Nephron (organoid): ENCODE results near the gene TRAF3.

ENCODE experiments used
- H3K27ac Mint-ChIP-seq, 3 experiments: 2 replicates each; pipeline ENCODE4 v1.8.0; 2020; ENCODE audit warnings: mixed read lengths in 3 of 3, mild to moderate bottlenecking in 2 of 3, moderate library complexity in 1 of 3
- H3K27me3 Mint-ChIP-seq: 2 replicates; pipeline ENCODE4 v1.8.0; 2021; ENCODE audit warnings: low read depth, mild to moderate bottlenecking, moderate library complexity, mixed read lengths
- H3K36me3 Mint-ChIP-seq: 2 replicates; pipeline ENCODE4 v1.8.0; 2020; ENCODE audit warnings: low read depth, mixed read lengths
- H3K4me1 Mint-ChIP-seq: 2 replicates; pipeline ENCODE4 v1.8.0; 2020; ENCODE audit warnings: mixed read lengths
- H3K4me3 Mint-ChIP-seq, 3 experiments: 2 replicates each; pipeline ENCODE4 v1.8.0; 2020; ENCODE audit warnings: mild to moderate bottlenecking in 3 of 3, mixed read lengths in 3 of 3, moderate library complexity in 2 of 3
- H3K9me3 Mint-ChIP-seq: 2 replicates; pipeline ENCODE4 v1.8.0; 2020; ENCODE audit warnings: mixed read lengths
- CTCF ChIP-seq, 3 experiments: fragments of 200-600 bp; sonication (generic); IDR thresholded peaks; one replicate each; pipeline ENCODE4 v1.5.0; 2021; ENCODE audit warnings: antibody characterized with exemption in 3 of 3; ENCODE audit not compliant: unreplicated experiment in 3 of 3

The TRAF3 gene

GRCh38 chr14:102901633-102902032, 124.4 kb downstream of the TRAF3 start:
- peaks cover 49% of the 10 kb centered on the region for H3K36me3 Mint-ChIP-seq

GRCh38 chr14:102902086-102902485, 124.8 kb downstream of the TRAF3 start:
- Mint-ChIP-seq H3K4me1 (no peaks in the 10 kb centered on the region), H3K9me3 (no peaks in the 10 kb centered on the region), H3K36me3 (peaks cover 52% of the 10 kb centered on the region), H3K27me3 (no peaks in the 10 kb centered on the region), H3K27ac (no peak overlapping the region), H3K4me3 (no peak overlapping the region)
- no peak for TF ChIP-seq CTCF (IDR thresholded peaks at IDR 0.05; ENCODE audit: unreplicated experiment in 3 of 3)

More at GRCh38 chr14:102901633-102902032, 124.4 kb downstream of the TRAF3 start:
- H3K9me3 Mint-ChIP-seq = no peaks in the 10 kb centered on the region
- H3K27me3 Mint-ChIP-seq = no peaks in the 10 kb centered on the region
- no peak overlapping the region for H3K4me3 Mint-ChIP-seq
- no peak for TF ChIP-seq CTCF (IDR thresholded peaks at IDR 0.05; ENCODE audit: unreplicated experiment in 3 of 3)
- no peak overlapping the region for H3K27ac Mint-ChIP-seq
- no peaks in the 10 kb centered on the region for H3K4me1 Mint-ChIP-seq

GRCh38 chr14:102902523-102903247, 125.4 kb downstream of the TRAF3 start:
- no peaks in the 10 kb centered on the region for H3K4me1 Mint-ChIP-seq
- no peak overlapping the region for H3K27ac Mint-ChIP-seq
- no peaks in the 10 kb centered on the region for H3K27me3 Mint-ChIP-seq
- H3K4me3 Mint-ChIP-seq = no peak overlapping the region
- TF ChIP-seq CTCF (IDR thresholded peaks at IDR 0.05; ENCODE audit: unreplicated experiment in 3 of 3) = no peak
- H3K9me3 Mint-ChIP-seq = no peaks in the 10 kb centered on the region
- H3K36me3 Mint-ChIP-seq = peaks cover 54% of the 10 kb centered on the region

- Mint-ChIP-seq H3K4me1 (no peaks in the 10 kb centered on the region), H3K27me3 (no peaks in the 10 kb centered on the region), H3K4me3 (no peak overlapping the region), H3K36me3 (peaks cover 56% of the 10 kb centered on the region), H3K27ac (no peak overlapping the region), H3K9me3 (no peaks in the 10 kb centered on the region)
- TF ChIP-seq CTCF (IDR thresholded peaks at IDR 0.05; ENCODE audit: unreplicated experiment in 3 of 3) = no peak
These were observed 126.1 kb downstream of the TRAF3 start for GRCh38 chr14:102903248-102903888.

GRCh38 chr14:102903889-102904512, 126.8 kb downstream of the TRAF3 start:
- no peaks in the 10 kb centered on the region for H3K9me3 Mint-ChIP-seq
- H3K4me1 Mint-ChIP-seq = no peaks in the 10 kb centered on the region
- no peaks in the 10 kb centered on the region for H3K27me3 Mint-ChIP-seq
- peaks cover 51% of the 10 kb centered on the region for H3K36me3 Mint-ChIP-seq
- H3K4me3 Mint-ChIP-seq = no peak overlapping the region
- TF ChIP-seq CTCF (IDR thresholded peaks at IDR 0.05; ENCODE audit: unreplicated experiment in 3 of 3) = no peak
- H3K27ac Mint-ChIP-seq = no peak overlapping the region
